Hematopoietic multipotent progenitor cell treated with erythropoietin and hydrocortisone succinate and interleukin-3 and kit ligand, for 4 days (in vitro differentiated cells): ENCODE measurements around the gene ACSL5.
"Not testable (repeated sequence)": the region's sequence is repeated elsewhere in the genome, so short reads cannot be mapped to it uniquely, and the experiment has no call there.

Experiments used
- DNase-seq: peaks from one replicate; pipeline ENCODE4 v3.0.0-alpha.2; 2015

ACSL5 gene

DNA sequence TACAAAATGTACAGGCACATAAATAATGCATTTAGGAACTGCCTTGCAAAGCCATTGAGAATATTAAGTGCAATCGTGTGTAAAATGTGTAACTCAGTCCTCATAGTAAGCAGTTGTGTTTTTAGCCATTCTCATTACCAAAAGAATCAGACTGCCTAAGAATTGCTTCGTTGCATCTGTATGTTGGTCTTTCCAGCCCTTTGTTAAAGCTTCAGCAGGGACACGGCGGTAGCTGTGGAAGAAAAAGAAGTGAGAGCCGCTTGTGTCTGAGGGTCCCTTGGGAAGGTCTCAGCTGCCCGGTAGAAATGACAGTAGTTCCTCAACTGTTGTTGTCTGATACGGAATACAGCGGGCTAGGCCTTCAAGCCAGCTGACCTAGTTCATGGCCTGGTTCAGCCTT, 22.8 kb upstream of the ACSL5 start:
- no peak for DNase-seq

DNA sequence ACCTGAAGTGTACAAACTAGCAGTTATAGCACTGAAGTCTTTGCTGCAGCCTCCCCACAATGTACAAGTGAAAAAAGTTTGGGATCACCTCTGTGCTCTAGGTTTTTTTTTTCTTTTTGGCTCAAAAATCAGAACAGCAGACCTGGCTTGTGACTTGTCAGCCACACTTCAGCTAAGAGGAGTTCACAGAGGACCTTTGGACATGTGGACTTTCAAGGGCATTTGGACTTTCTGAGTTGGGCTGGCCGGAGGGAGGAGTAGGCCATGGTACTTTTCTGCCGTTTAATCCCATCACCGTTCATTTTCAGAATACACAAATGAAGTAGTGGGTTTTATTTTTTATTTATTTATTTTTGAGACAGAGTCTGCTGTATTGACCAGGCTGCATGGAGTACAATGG, 21.9 kb upstream of the ACSL5 start:
- DNase-seq, result no peak

DNA sequence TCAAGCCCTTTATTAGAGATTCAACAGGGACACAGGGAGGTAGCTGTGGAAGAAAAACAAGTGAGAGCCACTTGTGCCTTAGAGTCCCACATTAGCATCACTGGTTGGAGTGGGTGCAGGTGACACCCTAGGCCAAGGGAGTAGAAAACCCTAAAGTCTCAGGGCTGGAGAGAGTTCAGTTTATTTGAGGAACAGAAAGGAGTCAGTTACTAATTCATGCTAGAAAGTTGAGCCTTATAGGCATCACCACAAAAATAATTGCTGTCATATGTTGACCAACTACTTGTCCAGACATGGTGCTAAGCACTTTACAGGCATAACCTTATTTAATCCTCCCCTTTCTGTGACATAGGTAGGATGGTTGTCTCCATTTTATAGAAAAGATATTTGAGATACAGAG, 20.9 kb upstream of the ACSL5 start:
- no peak for DNase-seq

DNA sequence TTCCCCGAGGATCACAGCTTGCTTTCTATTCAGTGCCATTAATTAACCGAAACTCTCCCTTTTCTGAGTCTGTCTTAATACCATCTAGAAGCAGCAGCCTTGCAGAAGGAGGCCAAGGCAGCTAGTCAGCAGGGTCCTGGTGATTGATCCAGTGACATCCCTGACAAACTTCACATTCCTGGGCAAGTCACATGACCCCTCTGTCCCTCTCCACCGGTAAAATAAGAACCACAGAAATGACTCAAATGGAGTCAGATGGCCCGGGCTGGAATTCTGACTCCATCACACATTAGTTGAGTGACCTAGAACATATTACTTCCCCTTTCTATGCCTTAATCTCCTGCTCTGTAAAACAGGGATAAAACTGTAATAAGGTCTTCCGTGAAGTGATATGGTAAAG, 17.2 kb upstream of the ACSL5 start:
- DNase-seq, result no peak

DNA sequence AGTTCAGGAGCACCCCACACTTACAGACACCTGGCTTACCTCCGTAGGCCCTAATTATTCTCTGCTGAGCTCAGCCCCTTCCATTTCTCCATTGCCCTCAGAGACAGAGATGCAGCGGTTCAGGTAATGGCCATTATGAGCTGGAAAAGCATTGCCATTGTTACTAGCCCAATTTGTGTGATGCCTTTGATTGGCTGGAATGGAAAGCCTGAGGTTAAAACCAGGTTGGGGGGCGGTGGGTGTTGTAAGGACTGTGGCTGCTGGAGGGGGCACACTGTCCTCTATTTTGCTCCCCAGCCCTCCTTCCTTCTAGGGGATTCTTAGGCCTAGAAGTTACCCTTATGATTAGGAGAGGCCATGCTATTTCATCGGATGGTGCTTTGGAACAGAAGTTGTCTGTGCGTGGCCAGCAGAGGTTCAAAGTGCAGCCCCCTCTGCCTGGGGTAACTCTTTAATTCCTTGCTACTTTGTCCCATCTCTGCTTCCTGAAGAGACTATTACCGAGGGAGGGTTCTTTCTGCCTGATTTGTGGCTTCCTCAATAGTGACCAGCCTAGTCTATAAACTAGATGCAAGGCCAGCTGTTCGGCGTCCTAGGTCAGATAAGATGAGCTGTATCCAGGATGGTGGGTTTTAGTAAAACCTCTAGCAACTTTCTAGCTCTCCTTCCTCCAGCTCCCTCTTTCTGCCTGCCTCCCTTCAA, 14.2 kb upstream of the ACSL5 start:
- DNase-seq, result no peak

DNA sequence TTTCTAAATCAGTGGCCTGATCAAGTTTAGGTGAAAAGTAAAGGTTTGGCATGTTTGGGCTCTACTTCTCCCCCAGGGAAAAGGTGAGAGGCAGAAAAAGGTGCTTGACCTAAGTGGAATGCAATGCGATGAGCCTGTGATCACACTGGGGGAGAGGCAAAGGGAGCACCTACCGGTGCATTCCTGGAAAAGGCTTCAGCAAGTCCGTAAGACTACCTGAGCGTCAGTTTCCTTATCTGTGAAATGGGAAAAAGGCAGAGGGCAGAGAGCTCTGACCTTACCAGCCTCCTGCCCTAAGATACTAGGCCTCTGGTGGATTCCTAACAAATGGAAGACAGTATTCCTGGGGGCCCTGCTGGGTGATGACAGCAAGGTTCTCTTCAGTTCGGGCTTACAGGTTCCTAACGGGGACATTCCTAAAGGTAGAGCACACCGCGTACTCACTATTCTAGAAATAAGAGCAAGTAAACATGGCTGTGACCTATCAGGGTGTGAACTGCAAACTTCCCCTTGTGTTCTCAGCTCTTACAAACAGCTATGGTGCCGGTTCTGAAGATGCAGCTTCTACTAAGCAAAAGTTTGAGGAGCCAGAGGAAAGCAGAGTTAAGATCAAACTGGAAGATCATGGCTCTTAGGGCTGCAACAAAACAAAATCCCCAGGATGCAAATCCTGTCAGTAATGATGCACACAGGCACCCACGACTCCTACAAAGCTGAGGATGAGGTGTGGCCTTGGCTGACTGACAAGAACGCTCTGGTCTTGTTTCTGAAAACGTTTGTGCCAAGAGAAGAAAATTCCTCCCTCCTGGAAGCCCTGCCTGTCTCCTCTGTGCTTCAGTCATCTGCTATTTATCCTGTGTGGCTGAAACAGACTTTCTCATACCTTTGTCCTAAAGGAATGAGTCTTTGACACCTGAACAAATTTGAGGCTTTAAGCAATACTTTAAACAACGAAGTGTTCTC, 13.3 kb upstream of the ACSL5 start:
- DNase-seq, result no peak

DNA sequence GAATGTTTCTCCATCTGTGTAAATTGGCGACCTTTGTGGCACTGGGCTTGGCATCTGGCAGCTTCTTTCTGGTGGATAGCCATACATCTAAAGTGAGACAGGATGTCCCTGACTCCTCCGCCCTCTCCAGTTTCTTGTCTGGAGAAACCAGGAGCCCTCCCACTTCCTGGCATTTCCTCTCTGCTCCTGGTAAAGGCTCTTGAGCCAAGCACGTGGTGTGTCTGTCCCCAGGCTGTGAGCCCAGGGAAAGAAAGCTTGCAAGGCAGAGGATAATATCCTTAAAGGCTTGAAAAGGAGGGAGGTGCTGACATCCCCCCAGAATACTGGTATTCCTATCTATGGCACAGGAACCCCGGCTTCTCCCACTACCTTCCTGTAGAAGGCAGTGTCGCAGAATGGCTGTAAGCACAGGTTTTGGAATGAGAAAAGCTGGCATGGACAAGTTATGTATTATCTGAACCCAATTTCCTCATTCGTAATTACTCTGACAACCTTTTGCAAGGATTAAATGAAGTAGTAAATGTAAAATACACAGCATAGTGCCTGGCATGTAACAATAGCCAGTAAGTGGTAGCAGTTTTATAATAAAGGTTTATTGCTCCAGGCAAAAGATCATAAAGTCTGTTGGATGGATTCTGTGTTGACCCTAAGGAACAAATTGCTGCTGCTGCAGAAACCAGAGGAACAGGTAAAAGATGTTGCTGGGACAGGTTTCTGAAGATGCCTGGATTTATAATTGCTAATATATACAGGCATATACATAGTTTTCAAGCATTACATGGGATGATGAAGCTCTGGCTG, 11.8 kb upstream of the ACSL5 start:
- no peak for DNase-seq

DNA sequence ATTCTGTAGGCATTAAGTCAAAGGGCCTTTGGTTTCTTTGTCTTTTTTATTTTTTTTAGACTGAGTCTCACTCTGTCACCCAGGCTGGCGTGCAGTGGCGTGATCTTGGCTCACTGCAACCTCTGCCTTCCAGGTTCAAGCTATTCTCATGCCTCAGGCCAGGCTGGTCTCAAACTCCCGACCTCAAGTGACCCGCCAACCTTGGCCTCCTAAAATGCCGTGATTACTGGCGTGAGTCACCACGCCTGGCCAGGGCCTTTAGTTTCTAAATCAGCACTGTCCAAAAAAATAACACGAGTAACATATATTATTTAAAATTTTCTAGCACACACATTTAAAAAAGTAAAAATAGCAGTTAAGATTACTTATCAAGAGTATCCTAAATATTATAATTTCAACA, 11.1 kb upstream of the ACSL5 start:
- DNase-seq, result no peak

DNA sequence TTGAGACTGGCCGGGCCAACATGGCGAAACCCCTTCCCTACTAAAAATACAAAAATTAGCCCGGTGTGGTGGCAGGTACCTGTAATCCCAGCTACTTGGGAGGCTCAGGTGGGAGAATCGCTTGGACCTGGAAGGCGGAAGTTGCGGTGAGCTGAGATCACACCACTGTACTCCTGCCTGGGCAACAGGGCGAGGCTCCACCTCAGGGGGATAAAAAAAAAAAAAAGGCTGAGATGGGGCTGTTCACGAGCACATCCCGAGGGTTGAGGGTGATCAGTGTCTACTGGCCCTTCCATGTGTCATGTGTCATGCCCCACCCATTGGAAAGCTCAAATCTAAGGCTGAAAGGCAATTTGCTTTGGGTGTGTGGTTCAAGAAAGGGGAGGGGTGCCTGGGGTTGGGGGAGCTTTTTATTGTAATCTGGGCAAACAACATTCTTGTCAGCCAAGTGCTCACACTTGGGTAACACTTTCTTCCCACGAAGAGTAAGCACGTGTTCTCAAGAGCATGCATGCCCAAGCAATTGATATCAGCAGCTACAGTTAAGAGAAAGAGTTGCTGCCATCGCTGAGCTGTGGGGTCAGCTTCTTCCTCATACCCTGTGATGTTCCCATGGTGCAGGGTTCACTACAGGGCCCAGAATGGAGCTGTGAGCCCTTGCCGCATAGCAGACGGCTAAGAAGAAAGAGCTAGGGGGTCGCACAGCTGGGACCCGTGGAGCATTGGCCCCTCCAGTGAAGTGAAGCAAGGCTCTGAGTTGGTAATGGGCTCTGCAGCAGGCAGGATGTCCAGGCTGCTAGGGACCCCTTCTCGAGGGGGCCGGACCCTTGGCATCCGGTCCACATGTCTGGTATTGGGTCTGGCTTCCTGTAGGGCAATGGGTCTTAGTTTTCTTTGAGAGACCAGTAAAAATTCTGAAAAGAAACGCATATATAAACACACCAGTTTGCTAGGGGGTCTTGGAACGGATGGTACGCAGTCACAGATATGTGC, 9.9 kb upstream of the ACSL5 start:
- no peak for DNase-seq

DNA sequence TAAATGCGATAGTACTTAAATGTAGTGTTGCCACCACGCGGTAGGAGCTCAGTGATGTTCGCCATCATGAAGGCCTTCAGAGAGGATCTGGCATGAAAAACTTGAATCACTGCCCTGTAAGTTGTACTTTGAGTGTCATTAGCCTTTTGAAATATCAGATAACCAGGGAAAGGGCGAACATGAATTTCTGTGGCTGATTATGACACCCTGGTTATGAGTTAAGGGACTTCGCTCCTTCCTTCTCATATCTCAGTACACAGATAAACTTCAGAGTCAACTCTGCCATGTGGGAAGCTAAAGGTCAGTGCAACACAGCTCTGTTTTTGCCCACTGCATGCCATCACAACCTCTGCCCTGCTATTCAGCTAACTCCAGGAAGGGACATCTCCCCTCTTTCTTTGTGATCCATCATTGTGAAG, 8.9 kb upstream of the ACSL5 start:
- peak; percentile 56 for DNase-seq

DNA sequence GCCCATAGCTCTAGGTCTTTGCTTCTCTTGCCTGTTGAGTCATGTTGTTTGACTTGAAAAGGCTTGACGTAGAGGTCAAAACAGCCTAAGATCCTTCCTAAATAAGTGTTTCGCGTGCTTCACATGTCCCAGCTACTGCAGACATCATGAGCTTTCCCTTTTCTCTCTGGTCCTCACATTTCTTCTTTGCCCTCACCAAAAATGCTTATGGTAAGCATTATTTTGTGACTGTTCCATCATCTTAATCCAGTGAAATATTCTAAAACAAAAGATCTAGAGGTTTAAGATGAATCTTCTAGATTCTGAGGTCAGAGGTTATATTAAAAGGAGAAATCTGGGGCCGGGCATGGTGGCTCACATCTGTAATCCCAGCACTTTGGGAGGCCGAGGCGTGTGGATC, 8.5 kb upstream of the ACSL5 start:
- no peak for DNase-seq

DNA sequence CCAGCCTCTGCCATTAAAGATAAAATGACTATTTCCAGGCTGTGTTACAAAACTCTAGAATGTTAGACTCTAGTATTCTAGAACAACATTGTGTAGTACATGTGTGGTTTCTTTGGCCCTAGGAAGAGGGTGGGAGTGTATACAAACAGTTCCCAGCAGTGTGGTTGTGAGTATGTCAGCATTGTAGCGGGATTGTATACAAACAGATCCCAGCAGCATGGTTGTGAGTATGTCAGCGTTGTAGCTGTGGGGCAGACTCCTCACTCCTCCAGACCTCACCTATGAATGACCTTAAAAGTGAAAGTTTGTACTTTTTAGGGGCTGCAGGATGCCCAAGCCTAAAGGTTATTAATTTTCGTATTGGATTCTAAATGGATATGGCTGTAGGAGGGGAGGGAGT, 6.9 kb upstream of the ACSL5 start:
- no peak for DNase-seq

DNA sequence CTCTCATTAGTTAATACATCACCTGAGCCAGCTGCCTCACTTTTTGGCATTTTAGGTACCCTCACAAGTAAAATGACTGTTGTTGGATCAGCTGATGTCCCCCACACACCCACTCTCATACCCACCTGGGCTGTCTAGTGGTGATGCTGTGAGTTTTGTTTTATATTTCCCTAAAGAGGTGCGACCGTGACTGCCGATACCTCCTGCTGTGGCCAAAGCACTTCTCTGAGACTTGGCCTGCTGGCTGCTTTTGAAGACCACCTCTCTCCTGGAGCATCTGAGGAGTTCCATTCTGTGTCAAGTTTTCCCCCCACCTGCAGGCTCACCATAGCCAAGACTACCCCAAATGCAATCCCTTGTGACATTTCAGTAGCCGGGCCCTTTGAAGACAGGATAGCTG, 6.4 kb upstream of the ACSL5 start:
- DNase-seq, result no peak

DNA sequence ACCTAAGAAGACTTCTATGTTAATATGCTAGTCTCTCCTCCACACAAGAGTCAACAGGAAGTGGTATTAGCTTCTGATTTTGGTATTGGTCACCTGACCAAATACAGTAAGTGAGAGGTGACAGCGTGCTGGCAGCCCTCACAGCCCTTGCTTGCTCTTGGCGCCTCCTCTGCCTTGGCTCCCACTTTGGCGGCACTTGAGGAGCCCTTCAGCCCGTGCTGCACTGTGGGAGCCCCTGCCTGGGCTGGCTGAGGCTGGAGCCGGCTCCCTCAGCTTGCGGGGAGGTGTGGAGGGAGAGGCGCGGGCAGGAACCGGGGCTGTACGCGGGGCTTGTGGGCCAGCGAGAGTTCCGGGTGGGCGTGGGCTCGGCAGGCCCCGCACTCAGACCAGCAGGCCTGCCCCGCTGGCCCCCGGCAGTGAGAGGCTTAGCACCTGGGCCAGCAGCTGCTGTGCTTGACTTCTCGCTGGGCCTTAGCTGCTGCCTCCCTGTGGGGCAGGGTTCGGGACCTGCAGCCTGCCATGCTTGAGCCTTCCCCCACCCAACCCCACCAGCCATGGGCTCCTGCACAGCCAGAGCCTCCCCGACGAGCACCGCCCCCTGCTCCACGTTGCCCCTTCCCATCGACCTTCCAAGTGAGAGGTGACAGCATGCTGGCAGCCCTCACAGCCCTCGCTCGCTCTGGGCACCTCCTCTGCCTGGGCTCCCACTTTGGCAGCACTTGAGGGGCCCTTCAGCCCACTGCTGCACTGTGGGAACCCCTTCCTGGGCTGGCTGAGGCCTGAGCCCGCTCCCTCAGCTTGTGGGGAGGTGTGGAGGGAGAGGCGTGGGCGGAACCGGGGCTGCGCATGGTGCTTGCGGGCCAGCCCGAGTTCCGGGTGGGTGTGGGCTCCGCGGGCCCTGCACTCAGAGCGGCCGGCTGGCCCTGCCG, 4.2 kb upstream of the ACSL5 start:
- DNase-seq, result no peak

DNA sequence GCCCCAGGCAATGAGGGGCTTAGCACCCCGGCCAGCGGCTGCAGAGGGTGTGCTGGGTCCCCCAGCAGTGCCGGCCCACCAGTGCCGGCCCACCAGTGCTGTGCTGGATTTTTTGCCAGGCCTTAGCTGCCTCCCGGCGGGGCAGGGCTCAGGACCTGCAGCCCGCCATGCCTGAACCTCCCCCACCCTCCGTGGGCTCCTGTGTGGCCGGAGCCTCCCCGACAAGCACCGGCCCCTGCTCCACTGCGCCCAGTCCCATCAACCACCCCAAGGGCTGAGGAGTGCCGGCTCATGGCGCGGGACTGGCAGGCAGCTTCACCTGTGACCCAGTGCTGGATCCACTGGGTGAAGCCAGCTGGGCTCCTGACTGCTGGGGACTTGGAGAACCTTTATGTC, 3.5 kb upstream of the ACSL5 start:
- DNase-seq, result no peak

DNA sequence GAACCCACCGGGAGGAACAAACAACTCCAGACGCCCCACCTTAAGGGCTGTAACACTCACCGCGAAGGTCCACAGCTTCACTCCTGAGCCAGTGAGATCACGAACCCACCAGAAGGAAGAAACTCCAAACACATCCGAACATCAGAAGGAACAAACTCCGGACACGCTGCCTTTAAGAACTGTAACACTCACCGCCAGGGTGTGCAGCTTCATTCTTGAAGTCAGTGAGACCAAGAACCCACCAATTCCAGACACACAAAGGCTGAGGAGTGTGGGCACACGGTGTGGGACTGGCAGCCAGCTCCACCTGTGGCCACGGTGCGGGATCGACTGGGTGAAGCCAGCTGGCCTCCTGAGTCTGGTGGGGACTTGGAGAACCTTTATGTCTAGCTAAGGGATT, 2.6 kb upstream of the ACSL5 start:
- DNase-seq, result not testable (repeated sequence)

DNA sequence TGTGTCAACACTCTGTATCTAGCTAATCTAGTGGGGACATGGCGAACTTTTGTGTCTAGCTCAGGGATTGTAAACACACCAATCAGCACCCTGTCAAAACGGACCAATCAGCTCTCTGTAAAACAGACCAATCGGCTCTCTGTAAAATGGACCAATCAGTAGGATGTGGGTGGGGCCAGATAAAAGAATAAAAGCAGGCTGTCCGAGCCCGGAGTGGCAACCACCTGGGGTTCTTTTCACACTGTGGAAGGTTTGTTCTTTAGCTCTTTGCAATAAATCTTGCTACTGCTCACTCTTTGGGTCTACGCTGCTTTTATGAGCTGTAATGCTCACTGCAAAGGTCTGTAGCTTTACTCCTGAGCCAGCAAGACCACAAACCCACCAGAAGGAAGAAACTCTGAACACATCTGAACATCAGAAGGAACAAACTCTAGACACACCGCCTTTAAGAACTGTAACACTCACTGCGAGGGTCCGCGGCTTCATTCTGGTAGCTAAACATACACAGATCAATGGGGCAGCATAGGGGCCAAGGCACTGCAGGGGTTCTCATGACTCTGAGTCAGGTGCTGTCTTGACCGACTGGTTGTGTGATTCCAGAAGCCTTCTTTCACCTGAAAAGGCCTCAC, 1.6 kb upstream of the ACSL5 start:
- not testable (repeated sequence) for DNase-seq

DNA sequence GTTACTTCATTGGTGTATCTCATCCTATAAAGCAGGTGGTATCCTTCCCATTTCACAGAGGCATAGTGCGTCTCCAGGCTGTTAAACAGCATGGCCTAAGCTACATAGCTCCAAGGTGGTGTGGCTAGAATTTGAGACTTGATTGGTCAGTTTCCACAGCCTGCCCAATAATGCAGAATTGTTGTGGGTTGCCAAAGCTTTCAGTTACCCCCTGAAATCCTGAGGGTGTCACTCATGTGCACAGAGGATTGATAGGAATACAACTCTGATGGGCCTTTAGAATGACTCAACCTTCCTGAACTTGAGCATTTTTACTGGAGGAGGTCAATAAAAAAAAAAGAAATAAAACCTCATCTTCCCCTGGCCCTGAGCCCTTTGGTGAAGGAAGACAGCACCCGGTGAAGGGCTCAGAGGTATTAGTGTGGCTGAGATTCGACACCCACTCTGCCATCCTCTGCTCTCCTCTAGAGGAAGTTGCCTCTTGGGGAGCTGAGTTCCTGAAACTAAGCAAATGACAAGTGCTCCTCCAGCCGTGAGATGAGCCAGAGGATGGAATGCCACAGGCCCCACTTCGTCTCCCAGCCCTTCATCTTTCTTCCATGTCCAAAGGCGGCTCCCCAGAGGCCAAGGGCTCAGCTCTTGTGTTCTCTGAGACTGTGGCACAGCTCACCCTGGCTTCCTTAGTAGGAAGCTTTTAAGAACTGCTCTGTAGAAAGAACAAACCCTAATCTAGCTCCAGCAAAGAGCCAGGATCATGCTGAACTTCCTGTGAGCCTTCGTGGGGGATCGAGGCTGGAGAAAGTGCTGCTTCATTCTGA, 1.0 kb downstream of the ACSL5 start:
- peak; percentile 57 for DNase-seq

DNA sequence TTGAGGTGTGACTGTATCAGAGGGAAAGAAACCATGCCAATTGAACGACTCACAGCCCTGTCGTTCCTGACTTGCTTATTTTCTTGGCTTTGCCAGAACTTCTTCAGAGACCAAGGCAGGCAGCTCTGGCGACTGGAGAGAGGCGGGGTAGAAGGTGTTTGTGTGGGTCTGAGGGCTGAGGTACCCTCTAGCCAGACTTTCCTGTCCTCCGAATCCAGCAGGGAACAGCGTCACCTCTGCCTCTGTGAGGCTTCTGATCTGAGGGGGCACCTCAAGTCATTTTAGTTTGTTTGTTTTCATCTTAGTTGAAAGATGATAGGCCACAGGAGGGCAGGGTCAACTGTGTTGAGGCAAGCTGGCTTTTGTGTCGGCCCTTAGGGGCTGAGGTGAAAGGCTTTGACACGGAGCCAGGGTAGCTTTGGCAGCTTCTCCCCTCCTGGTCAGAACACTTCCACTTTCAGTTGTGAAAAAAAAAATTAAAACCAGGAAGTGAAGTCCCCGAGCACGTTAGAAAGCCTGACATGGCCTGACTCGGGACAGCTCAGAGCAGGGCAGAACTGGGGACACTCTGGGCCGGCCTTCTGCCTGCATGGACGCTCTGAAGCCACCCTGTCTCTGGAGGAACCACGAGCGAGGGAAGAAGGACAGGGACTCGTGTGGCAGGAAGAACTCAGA, 1.9 kb downstream of the ACSL5 start:
- peak; percentile 89 for DNase-seq
